H9 (cell line): ENCODE measurements around the gene INTS1. TPM values are rescaled to one million over a fixed set of nuclear protein-coding genes. Genes with fewer than 3 reads are reported as not detected.

ENCODE experiments used
- DNase-seq: peaks from one replicate; pipeline ENCODE4 v3.0.0-alpha.2; 2017
- H2AFZ ChIP-seq: one replicate; pipeline ENCODE4 v1.6.1; 2013; ENCODE audit warnings: mild to moderate bottlenecking, low read length, control low read depth, moderate library complexity
- H2AK5ac ChIP-seq: 2 replicates; pipeline ENCODE4 v1.6.1; 2013; ENCODE audit warnings: low read length, control low read depth, mixed read lengths; ENCODE audit not compliant: insufficient read length
- H2BK120ac ChIP-seq: one replicate; pipeline ENCODE4 v1.6.1; 2013; ENCODE audit warnings: low read depth, mild to moderate bottlenecking, low read length, control low read depth, inconsistent platforms; ENCODE audit not compliant: poor library complexity, severe bottlenecking
- H2BK12ac ChIP-seq: 2 replicates; pipeline ENCODE4 v1.6.1; 2013; ENCODE audit warnings: low read length, control low read depth, mixed read lengths, low read depth; ENCODE audit not compliant: insufficient read length
- H2BK15ac ChIP-seq: 2 replicates; pipeline ENCODE4 v1.6.1; 2013; ENCODE audit warnings: low read depth, low read length, control low read depth
- H2BK20ac ChIP-seq: one replicate; pipeline ENCODE4 v1.6.1; 2013; ENCODE audit warnings: low read depth, mild to moderate bottlenecking, low read length, control low read depth, inconsistent platforms; ENCODE audit not compliant: poor library complexity, severe bottlenecking
- H2BK5ac ChIP-seq: 2 replicates; pipeline ENCODE4 v1.6.1; 2013; ENCODE audit warnings: low read length, control low read depth, mixed read lengths; ENCODE audit not compliant: insufficient read length
- H3K14ac ChIP-seq: 2 replicates; pipeline ENCODE4 v1.6.1; 2013; ENCODE audit warnings: low read length, control low read depth; ENCODE audit not compliant: insufficient read depth
- H3K18ac ChIP-seq: 2 replicates; pipeline ENCODE4 v1.6.1; 2013; ENCODE audit warnings: low read depth, mild to moderate bottlenecking, mixed read lengths, low read length, control low read depth; ENCODE audit not compliant: insufficient read length
- H3K23ac ChIP-seq: 2 replicates; pipeline ENCODE4 v1.6.1; 2013; ENCODE audit warnings: low read length, control low read depth, mixed read lengths, low read depth; ENCODE audit not compliant: insufficient read length
- H3K23me2 ChIP-seq: 2 replicates; pipeline ENCODE4 v1.6.1; 2013; ENCODE audit warnings: low read depth, mild to moderate bottlenecking, mixed read lengths, low read length, control low read depth; ENCODE audit not compliant: insufficient read length, poor library complexity, severe bottlenecking
- H3K27ac ChIP-seq: 2 replicates; pipeline ENCODE4 v1.5.1; 2013; ENCODE audit warnings: low read length, control low read depth, mixed read lengths, low read depth; ENCODE audit not compliant: insufficient read length
- H3K27me3 ChIP-seq: 2 replicates; pipeline ENCODE4 v1.6.1; 2013; ENCODE audit warnings: low read length, control low read depth, inconsistent platforms; ENCODE audit not compliant: insufficient read depth
- H3K4ac ChIP-seq: 2 replicates; pipeline ENCODE4 v1.6.1; 2013; ENCODE audit warnings: low read depth, mild to moderate bottlenecking, control low read depth, inconsistent platforms, low read length, moderate library complexity
- H3K4me1 ChIP-seq: 2 replicates; pipeline ENCODE4 v1.6.1; 2013; ENCODE audit warnings: low read length, control low read depth, inconsistent platforms; ENCODE audit not compliant: insufficient read depth
- H3K4me2 ChIP-seq: 2 replicates; pipeline ENCODE4 v1.6.1; 2013; ENCODE audit warnings: low read length, control low read depth, mixed read lengths; ENCODE audit not compliant: insufficient read length, insufficient read depth
- H3K56ac ChIP-seq: 2 replicates; pipeline ENCODE4 v1.6.1; 2013; ENCODE audit warnings: low read depth, mild to moderate bottlenecking, mixed read lengths, low read length, control low read depth; ENCODE audit not compliant: insufficient read length
- H3K79me1 ChIP-seq: 2 replicates; pipeline ENCODE4 v1.6.1; 2013; ENCODE audit warnings: low read depth, mild to moderate bottlenecking, moderate library complexity, low read length, control low read depth, inconsistent platforms; ENCODE audit not compliant: insufficient read depth, poor library complexity, severe bottlenecking
- H3K79me2 ChIP-seq: 2 replicates; pipeline ENCODE4 v1.6.1; 2013; ENCODE audit warnings: low read length, control low read depth, inconsistent platforms; ENCODE audit not compliant: insufficient read depth
- H3K9ac ChIP-seq: 2 replicates; pipeline ENCODE4 v1.6.1; 2013; ENCODE audit warnings: low read length, control low read depth, mixed read lengths; ENCODE audit not compliant: insufficient read length; ENCODE audit errors: extremely low read depth
- H3K9me3 ChIP-seq: one replicate; pipeline ENCODE4 v1.6.1; 2013; ENCODE audit warnings: low read depth, low read length, inconsistent platforms; ENCODE audit not compliant: control insufficient read depth
- H3T11ph ChIP-seq: one replicate; pipeline ENCODE4 v1.6.1; 2013; ENCODE audit warnings: mild to moderate bottlenecking, low read length, control low read depth, inconsistent platforms
- H4K20me1 ChIP-seq: one replicate; pipeline ENCODE4 v1.6.1; 2013; ENCODE audit not compliant: control insufficient read depth, insufficient read length, insufficient read depth
- H4K5ac ChIP-seq: 2 replicates; pipeline ENCODE4 v1.6.1; 2013; ENCODE audit warnings: low read depth, mild to moderate bottlenecking, mixed read lengths, low read length, control low read depth; ENCODE audit not compliant: insufficient read length
- H4K8ac ChIP-seq: replicated peaks from 2 replicates; pipeline ENCODE4 v1.6.1; 2013; ENCODE audit warnings: low read length, control low read depth, mixed read lengths, low read depth; ENCODE audit not compliant: insufficient read length
- H4K91ac ChIP-seq: 2 replicates; pipeline ENCODE4 v1.6.1; 2013; ENCODE audit warnings: low read depth, mild to moderate bottlenecking, moderate library complexity, mixed read lengths, low read length, control low read depth; ENCODE audit not compliant: insufficient read length
- H3K27ac Mint-ChIP-seq, 3 experiments: 2 replicates in 2 of 3; 3 replicates in 1 of 3; pipeline ENCODE4 v1.8.0; 2020 to 2021; ENCODE audit warnings: mixed read lengths in 3 of 3, mild to moderate bottlenecking in 1 of 3, moderate library complexity in 1 of 3
- H3K27me3 Mint-ChIP-seq: 2 replicates; pipeline ENCODE4 v1.8.0; 2021; ENCODE audit warnings: low read depth, mild to moderate bottlenecking, moderate library complexity, mixed read lengths
- H3K36me3 Mint-ChIP-seq, 3 experiments: 2 replicates in 2 of 3; 3 replicates in 1 of 3; pipeline ENCODE4 v1.8.0; 2020 to 2021; ENCODE audit warnings: low read depth in 3 of 3, mixed read lengths in 3 of 3; ENCODE audit not compliant: insufficient read depth in 1 of 3
- H3K4me1 Mint-ChIP-seq, 2 experiments: 2 replicates each; pipeline ENCODE4 v1.8.0; 2020; ENCODE audit warnings: mixed read lengths in 2 of 2
- H3K4me3 Mint-ChIP-seq, 2 experiments: 2 replicates in 1 of 2; 3 replicates in 1 of 2; pipeline ENCODE4 v1.8.0; 2020 to 2021; ENCODE audit warnings: mild to moderate bottlenecking in 2 of 2, mixed read lengths in 2 of 2, moderate library complexity in 1 of 2
- H3K9me3 Mint-ChIP-seq, 2 experiments: 2 replicates in 1 of 2; 3 replicates in 1 of 2; pipeline ENCODE4 v1.8.0; 2020; ENCODE audit warnings: mild to moderate bottlenecking in 2 of 2, mixed read lengths in 2 of 2, moderate library complexity in 1 of 2
- CTCF ChIP-seq: fragments of 200-600 bp; sonication (generic); conservative IDR thresholded peaks from 3 replicates; pipeline ENCODE4 v1.8.0; 2021; ENCODE audit warnings: antibody characterized with exemption, mild to moderate bottlenecking
- WGBS: extraction: QIAGEN DNeasy Blood & Tissue Kit; methylation state at CpG from one replicate; pipeline ENCODE4 v1.1.7; 2013; ENCODE audit warnings: missing lambda C conversion rate, low lambda C conversion rate, mixed read lengths; ENCODE audit not compliant: insufficient read length; ENCODE audit errors: extremely low coverage; 5-methylcytosine and 5-hydroxymethylcytosine counted together
- total RNA-seq: library from RNA; stranded (reverse); gene quantifications from 2 replicates; pipeline ENCODE4 v1.2.1, GENCODE V29; 2021

INTS1 gene
- total RNA-seq, 1 experiment from 2014 or later: 133 TPM

DNA sequence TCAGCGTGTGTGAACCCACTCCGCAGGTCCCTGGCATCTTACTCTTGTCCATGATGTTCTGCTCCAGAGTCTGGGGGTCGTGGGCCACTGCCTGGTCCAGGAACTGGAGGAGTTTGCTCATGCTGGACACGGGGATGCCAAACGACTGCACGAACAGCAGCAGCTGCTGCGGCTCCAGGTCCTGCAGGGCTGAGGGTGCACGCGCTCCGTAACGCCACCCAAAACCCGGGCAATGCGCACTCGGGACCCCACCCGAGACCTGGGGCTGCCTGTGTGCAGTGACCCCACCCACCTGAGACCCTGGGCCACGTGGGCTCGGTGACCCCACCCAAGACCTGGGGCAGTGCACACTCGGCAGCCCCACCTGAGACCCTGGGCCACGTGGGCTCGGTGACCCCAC, 22.9 kb downstream of the INTS1 start:
- Histone ChIP-seq H3K23me2 (no peaks in the 10 kb centered on the region), H3K9me3 (no peaks in the 10 kb centered on the region), H2BK12ac (no peak overlapping the region), H3K4ac (no peak overlapping the region), H4K20me1 (no peaks in the 10 kb centered on the region), H3K79me1 (no peaks in the 10 kb centered on the region), H3K4me1 (no peaks in the 10 kb centered on the region), H2BK20ac (no peak overlapping the region), H4K8ac (no peak overlapping the region), H3K23ac (no peak overlapping the region), H4K5ac (no peak overlapping the region), H3K14ac (no peak overlapping the region), H3K56ac (no peak overlapping the region), H2BK120ac (no peak overlapping the region), H3K79me2 (no peaks in the 10 kb centered on the region), H2BK5ac (no peak overlapping the region), H3K27me3 (no peaks in the 10 kb centered on the region), H2AK5ac (no peak overlapping the region), H3K27ac (no peak overlapping the region), H2BK15ac (no peak overlapping the region), H3K18ac (no peak overlapping the region), H3K9ac (no peak overlapping the region), H3T11ph (no peak overlapping the region), H2AFZ (no peak overlapping the region), H4K91ac (no peak overlapping the region), H3K4me2 (no peak overlapping the region)
- no peak overlapping the region for H3K4me3 Mint-ChIP-seq
- H3K9me3 Mint-ChIP-seq: no peaks in the 10 kb centered on the region
- no peak for TF ChIP-seq CTCF
- peaks cover 6 to 53% (median 47%) of the 10 kb centered on the region in 3 experiments for H3K36me3 Mint-ChIP-seq
- H3K4me1 Mint-ChIP-seq: no peaks in the 10 kb centered on the region
- no peak overlapping the region for H3K27ac Mint-ChIP-seq
- WGBS: no CpG with 5 or more reads among the region's 20 CpGs
- DNase-seq: no peak
- H3K27me3 Mint-ChIP-seq: no peaks in the 10 kb centered on the region
